ENCODE measurements around the gene ZNF396. TPM values are rescaled to one million over a fixed set of nuclear protein-coding genes. Genes with fewer than 3 reads are reported as not detected.

ZNF396 gene
- total and polyA plus RNA-seq, 2 experiments from 2014 or later, result 2.0 to 3.4 TPM

DNA sequence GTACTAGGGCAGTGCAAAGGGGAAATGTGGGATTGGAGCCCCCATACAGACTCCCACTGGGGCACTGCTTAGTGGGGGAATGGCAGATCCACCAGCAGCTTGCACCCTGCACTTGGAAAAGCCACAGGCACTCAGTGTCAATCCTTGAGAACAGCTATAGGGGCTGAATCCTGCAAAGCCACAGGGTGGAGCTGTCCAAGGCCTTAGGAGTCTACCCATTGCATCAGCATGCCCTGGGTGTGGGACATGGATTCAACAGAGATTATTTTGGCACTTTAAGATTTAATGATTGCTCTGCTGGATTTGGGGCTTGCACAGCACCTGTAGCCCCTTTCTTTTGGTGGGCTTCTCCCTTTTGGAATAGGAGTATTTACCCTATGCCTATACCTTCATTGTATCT is 24.4 kb downstream of the ZNF396 start:
- no peak for DNase-seq (ENCODE audit: low spot score)
- no peak for TF ChIP-seq EZH2 (IDR thresholded peaks at IDR 0.05; ENCODE audit: borderline replicate concordance)
- TF ChIP-seq EZH2phosphoT487 (IDR thresholded peaks at IDR 0.05; ENCODE audit: low read depth, severe bottlenecking, unreplicated experiment), result no peak
- TF ChIP-seq, protein P1, sequence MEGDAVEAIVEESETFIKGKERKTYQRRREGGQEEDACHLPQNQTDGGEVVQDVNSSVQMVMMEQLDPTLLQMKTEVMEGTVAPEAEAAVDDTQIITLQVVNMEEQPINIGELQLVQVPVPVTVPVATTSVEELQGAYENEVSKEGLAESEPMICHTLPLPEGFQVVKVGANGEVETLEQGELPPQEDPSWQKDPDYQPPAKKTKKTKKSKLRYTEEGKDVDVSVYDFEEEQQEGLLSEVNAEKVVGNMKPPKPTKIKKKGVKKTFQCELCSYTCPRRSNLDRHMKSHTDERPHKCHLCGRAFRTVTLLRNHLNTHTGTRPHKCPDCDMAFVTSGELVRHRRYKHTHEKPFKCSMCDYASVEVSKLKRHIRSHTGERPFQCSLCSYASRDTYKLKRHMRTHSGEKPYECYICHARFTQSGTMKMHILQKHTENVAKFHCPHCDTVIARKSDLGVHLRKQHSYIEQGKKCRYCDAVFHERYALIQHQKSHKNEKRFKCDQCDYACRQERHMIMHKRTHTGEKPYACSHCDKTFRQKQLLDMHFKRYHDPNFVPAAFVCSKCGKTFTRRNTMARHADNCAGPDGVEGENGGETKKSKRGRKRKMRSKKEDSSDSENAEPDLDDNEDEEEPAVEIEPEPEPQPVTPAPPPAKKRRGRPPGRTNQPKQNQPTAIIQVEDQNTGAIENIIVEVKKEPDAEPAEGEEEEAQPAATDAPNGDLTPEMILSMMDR (IDR thresholded peaks at IDR 0.05; ENCODE audit: poor library complexity), result no peak

GRCh38 chr18:35352283-35352682 is 24.9 kb downstream of the ZNF396 start:
- no peak for TF ChIP-seq EZH2phosphoT487 (IDR thresholded peaks at IDR 0.05; ENCODE audit: low read depth, severe bottlenecking, unreplicated experiment)
- TF ChIP-seq EZH2 (IDR thresholded peaks at IDR 0.05; ENCODE audit: borderline replicate concordance), result no peak
- TF ChIP-seq, protein P1 (IDR thresholded peaks at IDR 0.05; ENCODE audit: poor library complexity), result no peak
- 90% methylated on average over 2 of the region's 2 CpGs for WGBS (ENCODE audit: low lambda C conversion rate, missing lambda C conversion rate)

More for the DNA sequence above, 24.4 kb downstream of the ZNF396 start:
- Histone ChIP-seq H3K36me3 (replicated peaks; ENCODE audit: insufficient read depth, low read depth) (no peaks in the 10 kb centered on the region), H3K4me1 (ENCODE audit: insufficient read depth) (no peaks in the 10 kb centered on the region), H3K27ac (no peak overlapping the region), H3K4me3 (no peak overlapping the region), H3K4me2 (no peak overlapping the region), H3K9me2 (replicated peaks; ENCODE audit: insufficient read depth) (no peaks in the 10 kb centered on the region), H3K79me2 (no peaks in the 10 kb centered on the region), H3K27me3 (no peaks in the 10 kb centered on the region), H3K9me3 (ENCODE audit: low read depth) (no peaks in the 10 kb centered on the region), H4K20me1 (ENCODE audit: insufficient read depth, poor library complexity, severe bottlenecking) (no peaks in the 10 kb centered on the region), H2AFZ (no peak overlapping the region)

DNA sequence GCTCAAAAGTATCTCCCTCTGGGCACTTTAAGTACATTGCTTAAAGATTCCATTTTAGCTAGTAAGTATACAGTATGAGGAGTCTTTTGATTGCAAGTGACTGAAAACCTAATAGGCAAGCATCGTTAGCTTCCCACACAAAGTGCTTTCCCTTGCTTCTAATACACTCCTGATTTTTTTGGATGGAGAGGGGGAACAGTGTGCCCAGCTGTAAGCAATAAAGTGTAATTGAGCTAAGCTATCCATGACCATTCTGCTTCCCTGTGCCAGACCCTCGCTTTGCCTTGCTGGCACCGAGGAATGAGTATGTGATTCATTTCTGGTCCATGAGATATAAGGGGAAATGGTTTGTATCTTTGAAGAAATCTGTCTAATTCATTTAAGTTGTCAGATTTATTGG is 29.1 kb downstream of the ZNF396 start:
- no peaks in the 10 kb centered on the region for H3K36me3 ChIP-seq (replicated peaks; ENCODE audit: insufficient read depth, low read depth)
- H3K79me2 ChIP-seq, result peaks cover 11% of the 10 kb centered on the region
- peaks cover 8% of the 10 kb centered on the region for H4K20me1 ChIP-seq (ENCODE audit: insufficient read depth, poor library complexity, severe bottlenecking)
- H3K27me3 ChIP-seq, result no peaks in the 10 kb centered on the region
- TF ChIP-seq, protein P1 (IDR thresholded peaks at IDR 0.05; ENCODE audit: poor library complexity), result no peak
- no peaks in the 10 kb centered on the region for H3K9me2 ChIP-seq (replicated peaks; ENCODE audit: insufficient read depth)
- no peaks in the 10 kb centered on the region for H3K9me3 ChIP-seq (ENCODE audit: low read depth)
- H2AFZ ChIP-seq, result no peak overlapping the region
- peaks cover 11% of the 10 kb centered on the region for H3K4me1 ChIP-seq (ENCODE audit: insufficient read depth)
- H3K4me2 ChIP-seq, result no peak overlapping the region
- DNase-seq (ENCODE audit: low spot score), result no peak
- H3K27ac ChIP-seq, result no peak overlapping the region
- H3K4me3 ChIP-seq, result no peak overlapping the region
- 67% methylated on average over 3 of the region's 3 CpGs for WGBS (ENCODE audit: low lambda C conversion rate, missing lambda C conversion rate)

More at GRCh38 chr18:35352283-35352682, 24.9 kb downstream of the ZNF396 start:
- no peak for DNase-seq (ENCODE audit: low spot score)
- Histone ChIP-seq H3K4me1 (ENCODE audit: insufficient read depth) (no peaks in the 10 kb centered on the region), H2AFZ (no peak overlapping the region), H4K20me1 (ENCODE audit: insufficient read depth, poor library complexity, severe bottlenecking) (no peaks in the 10 kb centered on the region), H3K27me3 (no peaks in the 10 kb centered on the region), H3K4me3 (no peak overlapping the region), H3K9me2 (replicated peaks; ENCODE audit: insufficient read depth) (no peaks in the 10 kb centered on the region), H3K4me2 (no peak overlapping the region), H3K9me3 (ENCODE audit: low read depth) (no peaks in the 10 kb centered on the region), H3K79me2 (no peaks in the 10 kb centered on the region), H3K27ac (no peak overlapping the region), H3K36me3 (replicated peaks; ENCODE audit: insufficient read depth, low read depth) (no peaks in the 10 kb centered on the region)

GRCh38 chr18:35345950-35346349 is 31.2 kb downstream of the ZNF396 start:
- Histone ChIP-seq H3K36me3 (replicated peaks; ENCODE audit: insufficient read depth, low read depth) (no peaks in the 10 kb centered on the region), H2AFZ (peak overlapping the region; percentile 63), H3K4me3 (no peak overlapping the region), H3K9me2 (replicated peaks; ENCODE audit: insufficient read depth) (no peaks in the 10 kb centered on the region), H3K27ac (peak overlapping the region; percentile 99), H3K4me1 (ENCODE audit: insufficient read depth) (peaks cover 18% of the 10 kb centered on the region), H3K27me3 (no peaks in the 10 kb centered on the region), H3K79me2 (peaks cover 31% of the 10 kb centered on the region), H4K20me1 (ENCODE audit: insufficient read depth, poor library complexity, severe bottlenecking) (peaks cover 28% of the 10 kb centered on the region), H3K4me2 (peak overlapping the region; percentile 85), H3K9me3 (ENCODE audit: low read depth) (no peaks in the 10 kb centered on the region)
- no peak for DNase-seq (ENCODE audit: low spot score)
- 100% methylated on average over 1 of the region's 1 CpG for WGBS (ENCODE audit: low lambda C conversion rate, missing lambda C conversion rate)
- TF ChIP-seq, protein P1 (IDR thresholded peaks at IDR 0.05; ENCODE audit: poor library complexity), result no peak
- TF ChIP-seq EZH2 (IDR thresholded peaks at IDR 0.05; ENCODE audit: borderline replicate concordance) (no peak), EZH2phosphoT487 (IDR thresholded peaks at IDR 0.05; ENCODE audit: low read depth, severe bottlenecking, unreplicated experiment) (no peak)

Data from hepatocyte (in vitro differentiated cells).